ENCODE results near the gene JMJD1C.

GRCh38 chr10:63200431-63200830, 265.3 kb downstream of the JMJD1C start:
- TF ChIP-seq CTCF (IDR thresholded peaks at IDR 0.05 in 2 of 3, conservative IDR thresholded peaks at IDR 0.05 in 1 of 3; ENCODE audit: borderline replicate concordance in 1 of 3, insufficient read depth in 1 of 3, low read depth in 2 of 3, low read length in 2 of 3) (no peak), ELF1 (IDR thresholded peaks at IDR 0.05; ENCODE audit: borderline replicate concordance, low read depth) (no peak), YY1 (IDR thresholded peaks at IDR 0.05; ENCODE audit: extremely low read depth, insufficient replicate concordance, low read depth, low read length) (no peak), EZH2 (IDR thresholded peaks at IDR 0.05) (no peak), POLR2A (IDR thresholded peaks at IDR 0.05; ENCODE audit: borderline replicate concordance, extremely low read depth, insufficient read depth, insufficient read length) (no peak), RAD21 (IDR thresholded peaks at IDR 0.05; ENCODE audit: low read depth) (no peak), ZNF274 (IDR thresholded peaks at IDR 0.05; ENCODE audit: low read depth, low read length) (no peak), CEBPB (IDR thresholded peaks at IDR 0.05; ENCODE audit: low read depth) (no peak), SRF (IDR thresholded peaks at IDR 0.05; ENCODE audit: low read depth) (no peak)

Measured in HCT116 (cell line).